ENCODE results near the gene LSP1.

- TF ChIP-seq CTCF (conservative IDR thresholded peaks at IDR 0.05): no peak
- TF ChIP-seq ZFX (IDR thresholded peaks at IDR 0.05): no peak
Observed at GRCh38 chr11:1829039-1829820, 23.7 kb upstream of the LSP1 start.
